ENCODE data around the gene WDFY1.

Gene WDFY1

GRCh38 chr2:223853425-223853837 lies 91.7 kb downstream of the WDFY1 start:
- no peak for DNase-seq

- DNase-seq, result no peak
Measured at GRCh38 chr2:223852281-223852795, 92.8 kb downstream of the WDFY1 start.

- DNase-seq, result no peak
Measured at GRCh38 chr2:223847410-223847809, 97.7 kb downstream of the WDFY1 start.

DNA sequence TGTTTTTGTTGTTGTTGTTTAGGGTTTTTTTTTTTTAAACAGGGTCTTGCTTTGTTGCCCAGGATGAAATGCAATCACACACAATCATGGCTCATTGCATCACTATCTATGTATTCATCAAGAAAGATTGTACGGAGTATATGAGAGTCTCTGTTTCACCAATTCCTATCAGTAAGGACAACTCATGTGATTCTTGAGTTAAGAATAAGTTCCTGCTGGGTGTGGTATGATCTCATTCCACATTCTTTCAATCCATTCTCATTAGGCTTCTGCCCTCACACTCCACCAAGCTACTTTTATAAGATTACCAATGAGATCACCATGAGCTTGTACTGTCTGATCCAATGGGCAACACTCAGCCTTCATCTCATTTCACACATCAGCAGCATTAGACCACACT lies 98.6 kb downstream of the WDFY1 start:
- DNase-seq, result no peak

- no peak for DNase-seq
Measured at GRCh38 chr2:223841436-223842190, 103.5 kb downstream of the WDFY1 start.

DNA sequence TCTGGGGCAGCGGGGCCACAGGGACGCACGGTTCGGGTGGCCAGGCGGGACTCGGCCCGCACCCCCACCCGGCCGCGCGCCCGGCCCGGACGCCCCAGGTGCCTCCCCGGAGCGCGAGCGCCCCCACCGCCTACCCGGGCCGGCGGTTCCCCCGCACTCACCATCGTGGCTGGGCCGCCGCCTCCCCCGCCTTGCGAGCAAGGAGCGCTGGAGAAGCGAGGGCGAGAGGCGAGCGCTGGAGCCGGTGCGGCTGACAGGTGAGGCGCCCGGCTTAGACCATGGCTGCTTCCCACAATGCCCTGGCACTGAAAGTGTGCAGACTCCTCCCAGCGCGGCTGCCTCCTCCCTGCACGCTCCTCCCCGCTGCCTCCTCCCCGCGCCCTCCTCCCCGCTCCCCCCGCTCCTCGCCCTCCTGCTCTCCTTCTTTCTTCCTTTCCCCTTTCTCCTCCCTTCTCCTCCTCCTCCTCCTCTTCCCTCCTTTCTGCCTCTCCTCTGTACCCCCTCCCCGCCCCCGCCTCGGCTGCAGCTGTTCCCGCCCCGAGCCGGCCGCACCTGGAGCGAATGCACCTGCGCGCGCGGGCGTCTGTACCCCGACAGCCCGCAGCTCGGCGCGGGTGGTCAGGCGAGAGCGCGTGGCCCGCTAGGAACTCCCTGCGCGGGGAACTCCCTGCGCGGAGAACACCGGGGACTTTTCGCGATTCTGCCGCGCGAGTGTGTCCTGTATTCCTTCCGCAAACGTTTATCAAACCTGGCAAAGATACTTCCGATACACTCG lies 107.7 kb downstream of the WDFY1 start, which contains the start of gene AP1S3:
AP1S3 (minus strand) TSS at position 296 of the 775 bp plus-strand sequence; CDS start at position 164, 132 bp downstream.
- DNase-seq, result peak; percentile 58 to 64

GRCh38 chr2:223835701-223836532 lies 109.2 kb downstream of the WDFY1 start:
- DNase-seq, result no peak

- DNase-seq, result no peak
Measured at GRCh38 chr2:223834431-223834830, 110.7 kb downstream of the WDFY1 start.

DNA sequence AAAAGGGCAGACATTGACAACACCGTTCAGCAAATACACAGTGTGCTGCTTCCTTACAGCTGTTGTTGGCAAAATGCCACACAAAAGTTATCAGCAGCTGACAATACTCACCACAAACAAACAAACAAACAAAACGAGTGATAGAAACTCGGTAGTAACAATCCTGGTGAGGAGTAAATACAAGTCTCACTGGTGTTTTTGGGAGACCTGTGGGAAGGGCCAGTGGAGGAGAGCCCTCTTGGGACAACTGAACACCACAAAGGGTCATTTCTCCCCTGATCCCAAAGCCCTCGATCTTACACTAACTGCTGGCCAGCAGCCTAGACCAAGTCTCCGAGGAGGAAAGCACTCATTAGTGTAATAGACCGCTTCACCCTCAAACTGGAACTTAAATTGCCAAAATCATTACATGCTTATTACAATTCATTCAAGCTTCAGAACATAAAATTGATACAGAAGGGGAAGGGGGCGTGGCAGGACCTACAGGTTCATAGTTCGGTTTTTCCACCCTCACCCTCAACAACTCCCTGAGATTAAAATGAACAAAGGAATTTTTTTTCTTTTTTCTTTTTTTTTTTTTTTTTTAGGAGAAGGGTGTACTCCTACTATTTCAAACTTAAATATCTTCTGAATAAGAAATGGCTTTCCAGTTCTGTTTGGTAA lies 112.8 kb downstream of the WDFY1 start:
- DNase-seq, result no peak

DNA sequence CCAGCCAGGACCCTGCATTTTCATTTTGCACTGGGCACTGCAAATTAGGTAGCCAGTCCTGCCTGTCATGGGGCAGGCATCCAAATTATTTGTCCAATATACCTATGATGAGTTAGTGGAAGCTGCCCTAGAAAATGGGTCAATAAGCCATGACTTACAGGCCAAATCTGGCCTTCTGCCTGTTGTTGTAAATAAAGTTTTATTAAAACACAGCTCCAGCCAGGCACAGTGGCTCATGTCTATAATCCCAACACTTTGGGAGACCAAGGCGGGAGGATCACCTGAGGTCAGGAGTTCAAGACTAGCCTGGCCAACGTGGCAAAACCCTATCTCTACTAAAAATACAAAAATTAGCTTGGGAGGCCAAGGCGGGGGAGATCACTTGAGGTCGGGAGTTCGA lies 116.0 kb downstream of the WDFY1 start:
- no peak for DNase-seq

DNA sequence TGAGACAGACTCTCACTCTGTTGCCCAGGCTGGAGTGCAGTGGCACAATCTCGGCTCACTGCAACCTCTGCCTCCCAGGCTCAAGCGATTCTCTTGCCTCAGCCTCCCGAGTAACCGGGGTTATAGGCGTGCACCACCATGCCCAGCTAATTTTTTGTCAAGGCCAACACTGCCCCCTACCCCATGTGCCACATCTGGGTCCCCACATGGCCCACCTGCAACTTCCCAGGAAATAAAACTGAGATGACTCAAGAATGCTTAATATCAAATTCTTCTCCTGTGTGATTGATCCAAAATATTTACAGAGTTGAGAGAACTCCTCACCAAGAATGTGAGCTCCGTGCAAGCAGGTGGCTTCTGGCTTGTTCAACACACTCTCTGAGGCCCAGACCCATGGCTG lies 116.8 kb downstream of the WDFY1 start:
- no peak for DNase-seq

DNA sequence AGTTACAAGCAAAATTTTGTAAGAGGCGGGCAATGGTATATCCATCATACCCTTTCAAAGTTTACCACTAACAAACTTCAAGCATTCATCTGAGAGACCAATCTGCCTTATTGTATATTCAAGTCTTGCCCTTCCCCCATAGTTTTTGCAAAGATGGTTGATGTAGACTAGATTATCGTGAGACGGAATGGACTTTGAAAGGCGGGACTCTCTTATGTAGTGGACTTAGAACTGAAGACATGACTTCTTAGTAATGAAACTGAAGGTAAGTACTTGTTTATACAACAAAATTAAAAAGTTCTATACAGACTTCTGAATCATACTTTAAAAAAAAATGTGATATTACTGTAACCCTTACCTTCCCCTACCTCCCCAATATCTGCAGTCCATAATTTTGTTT lies 118.1 kb downstream of the WDFY1 start:
- no peak for DNase-seq
